OCI-LY3 (cell line): ENCODE results near the gene RAB35.

ENCODE experiments used
- H2AFZ ChIP-seq: fragments of 200-600, 300-600 bp; shearing (Covaris generic); 2 replicates; pipeline ENCODE4 v1.6.0; 2014; ENCODE audit warnings: antibody characterized with exemption, low read depth, low read length
- H3K27ac ChIP-seq: fragments of 200-600, 300-600 bp; sonication (generic); 2 replicates; pipeline ENCODE4 v1.5.1; 2014; ENCODE audit warnings: mild to moderate bottlenecking, low read length, moderate library complexity, mixed read lengths
- H3K27me3 ChIP-seq: fragments of 200-600, 300-600 bp; sonication (generic); 2 replicates; pipeline ENCODE4 v1.6.1; 2014; ENCODE audit warnings: low read depth, low read length, mixed read lengths
- H3K36me3 ChIP-seq: fragments of 200-600, 300-600 bp; sonication (generic); replicated peaks from 2 replicates; pipeline ENCODE3; 2014; ENCODE audit warnings: low read depth, low read length, mixed read lengths
- H3K4me1 ChIP-seq: fragments of 300-600, 200-600 bp; sonication (generic); 2 replicates; pipeline ENCODE4 v1.6.1; 2014; ENCODE audit warnings: low read length, mixed read lengths
- H3K4me2 ChIP-seq: fragments of 200-600, 300-600 bp; sonication (generic); 2 replicates; pipeline ENCODE4 v1.6.1; 2014; ENCODE audit warnings: low read length, mixed read lengths
- H3K4me3 ChIP-seq: fragments of 300-600, 200-600 bp; sonication (generic); 2 replicates; pipeline ENCODE4 v1.5.1; 2014; ENCODE audit warnings: antibody characterized with exemption, mild to moderate bottlenecking, low read length, moderate library complexity
- H3K79me2 ChIP-seq: fragments of 300-600, 200-600 bp; shearing (Covaris generic); 2 replicates; pipeline ENCODE4 v1.6.1; 2014; ENCODE audit warnings: mild to moderate bottlenecking, low read length, mixed read lengths
- H3K9ac ChIP-seq: fragments of 300-600, 200-600 bp; shearing (Covaris generic); 2 replicates; pipeline ENCODE4 v1.6.0; 2014; ENCODE audit warnings: mild to moderate bottlenecking, low read length, moderate library complexity
- H3K9me3 ChIP-seq: fragments of 200-600, 300-600 bp; shearing (Covaris generic); 2 replicates; pipeline ENCODE4 v1.6.1; 2014; ENCODE audit warnings: low read length, mixed read lengths; ENCODE audit not compliant: insufficient read depth
- H4K20me1 ChIP-seq: fragments of 200-600, 300-600 bp; sonication (generic); 2 replicates; pipeline ENCODE4 v1.6.1; 2016; ENCODE audit warnings: low read length, mixed read lengths; ENCODE audit not compliant: insufficient read depth
- CTCF ChIP-seq: fragments of 200-600, 300-600 bp; sonication (generic); IDR thresholded peaks from 2 replicates; pipeline ENCODE4 v1.5.1; 2014; ENCODE audit warnings: antibody characterized with exemption, low read length, low read depth
- EZH2phosphoT487 ChIP-seq: fragments of 200-600 bp; shearing (Covaris generic); IDR thresholded peaks from 2 replicates; pipeline ENCODE4 v1.6.1; 2018; ENCODE audit warnings: antibody characterized with exemption, mixed run types, low read depth

The RAB35 gene

GRCh38 chr12:120156315-120157259 is 40.0 kb upstream of the RAB35 start:
- no peak overlapping the region for H3K9ac ChIP-seq
- no peak overlapping the region for H2AFZ ChIP-seq
- no peak overlapping the region for H3K4me2 ChIP-seq
- no peak overlapping the region for H3K27ac ChIP-seq
- H3K36me3 ChIP-seq: peaks cover 83% of the 10 kb centered on the region
- H3K4me3 ChIP-seq: no peak overlapping the region
- no peak for TF ChIP-seq EZH2phosphoT487
- TF ChIP-seq CTCF: no peak
- no peaks in the 10 kb centered on the region for H3K79me2 ChIP-seq
- no peaks in the 10 kb centered on the region for H3K27me3 ChIP-seq
- H3K9me3 ChIP-seq: no peaks in the 10 kb centered on the region
- H3K4me1 ChIP-seq: no peaks in the 10 kb centered on the region
- H4K20me1 ChIP-seq: no peaks in the 10 kb centered on the region; the same call in 1 of the 2 replicates

GRCh38 chr12:120155072-120155471 is 38.5 kb upstream of the RAB35 start:
- no peaks in the 10 kb centered on the region for H3K79me2 ChIP-seq
- H2AFZ ChIP-seq: no peak overlapping the region
- H3K4me2 ChIP-seq: no peak overlapping the region
- H4K20me1 ChIP-seq: no peaks in the 10 kb centered on the region; the same call in 1 of the 2 replicates
- H3K9ac ChIP-seq: no peak overlapping the region
- no peaks in the 10 kb centered on the region for H3K27me3 ChIP-seq
- H3K36me3 ChIP-seq: peaks cover 71% of the 10 kb centered on the region
- H3K4me1 ChIP-seq: no peaks in the 10 kb centered on the region
- H3K27ac ChIP-seq: no peak overlapping the region
- H3K9me3 ChIP-seq: no peaks in the 10 kb centered on the region
- TF ChIP-seq EZH2phosphoT487 (no peak), CTCF (no peak)
- H3K4me3 ChIP-seq: no peak overlapping the region

GRCh38 chr12:120150919-120151525 is 34.5 kb upstream of the RAB35 start:
- Histone ChIP-seq H3K36me3 (peaks cover 69% of the 10 kb centered on the region), H3K79me2 (no peaks in the 10 kb centered on the region), H3K9ac (no peak overlapping the region), H3K27me3 (no peaks in the 10 kb centered on the region), H3K4me3 (no peak overlapping the region), H4K20me1 (no peaks in the 10 kb centered on the region), H3K4me1 (no peaks in the 10 kb centered on the region), H3K27ac (no peak overlapping the region), H3K4me2 (no peak overlapping the region), H3K9me3 (no peaks in the 10 kb centered on the region), H2AFZ (no peak overlapping the region)
- no peak for TF ChIP-seq CTCF
- TF ChIP-seq EZH2phosphoT487: no peak

- H2AFZ ChIP-seq: no peak overlapping the region
- no peak overlapping the region for H3K27ac ChIP-seq
- peaks cover 61% of the 10 kb centered on the region for H3K36me3 ChIP-seq
- no peaks in the 10 kb centered on the region for H3K9me3 ChIP-seq
- H4K20me1 ChIP-seq: no peaks in the 10 kb centered on the region
- no peak overlapping the region for H3K4me2 ChIP-seq
- no peak for TF ChIP-seq EZH2phosphoT487
- no peak for TF ChIP-seq CTCF
- H3K27me3 ChIP-seq: no peaks in the 10 kb centered on the region
- no peak overlapping the region for H3K9ac ChIP-seq
- H3K4me3 ChIP-seq: no peak overlapping the region
- no peaks in the 10 kb centered on the region for H3K4me1 ChIP-seq
- H3K79me2 ChIP-seq: no peaks in the 10 kb centered on the region
Observed at GRCh38 chr12:120148011-120148410, 31.5 kb upstream of the RAB35 start.
